ENCODE measurements around the gene TRIP10. TPM values are rescaled to one million over a fixed set of nuclear protein-coding genes. Genes with fewer than 3 reads are reported as not detected.

Gene TRIP10
- total and polyA plus RNA-seq, 10 of the 15 experiments (the other 5 are each of a cell fraction or from before 2014, with no cell fraction given), result 0.79 to 54.5 (median 32.5) TPM

GRCh38 chr19:6706633-6706958 lies 32.9 kb upstream of the TRIP10 start (continued):
- no peak for TF ChIP-seq USF1 (IDR thresholded peaks at IDR 0.05; ENCODE audit: borderline replicate concordance, extremely low read length, insufficient read depth, low read depth, low read length)
- TF ChIP-seq, protein P1, sequence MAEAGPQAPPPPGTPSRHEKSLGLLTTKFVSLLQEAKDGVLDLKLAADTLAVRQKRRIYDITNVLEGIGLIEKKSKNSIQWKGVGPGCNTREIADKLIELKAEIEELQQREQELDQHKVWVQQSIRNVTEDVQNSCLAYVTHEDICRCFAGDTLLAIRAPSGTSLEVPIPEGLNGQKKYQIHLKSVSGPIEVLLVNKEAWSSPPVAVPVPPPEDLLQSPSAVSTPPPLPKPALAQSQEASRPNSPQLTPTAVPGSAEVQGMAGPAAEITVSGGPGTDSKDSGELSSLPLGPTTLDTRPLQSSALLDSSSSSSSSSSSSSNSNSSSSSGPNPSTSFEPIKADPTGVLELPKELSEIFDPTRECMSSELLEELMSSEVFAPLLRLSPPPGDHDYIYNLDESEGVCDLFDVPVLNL (IDR thresholded peaks at IDR 0.05; ENCODE audit: low read depth, low read length), result no peak
- no peak for TF ChIP-seq CBFB (IDR thresholded peaks at IDR 0.05; ENCODE audit: low read depth)
- no peak for TF ChIP-seq WRNIP1 (IDR thresholded peaks at IDR 0.05; ENCODE audit: borderline replicate concordance, low read depth, low read length)

DNA sequence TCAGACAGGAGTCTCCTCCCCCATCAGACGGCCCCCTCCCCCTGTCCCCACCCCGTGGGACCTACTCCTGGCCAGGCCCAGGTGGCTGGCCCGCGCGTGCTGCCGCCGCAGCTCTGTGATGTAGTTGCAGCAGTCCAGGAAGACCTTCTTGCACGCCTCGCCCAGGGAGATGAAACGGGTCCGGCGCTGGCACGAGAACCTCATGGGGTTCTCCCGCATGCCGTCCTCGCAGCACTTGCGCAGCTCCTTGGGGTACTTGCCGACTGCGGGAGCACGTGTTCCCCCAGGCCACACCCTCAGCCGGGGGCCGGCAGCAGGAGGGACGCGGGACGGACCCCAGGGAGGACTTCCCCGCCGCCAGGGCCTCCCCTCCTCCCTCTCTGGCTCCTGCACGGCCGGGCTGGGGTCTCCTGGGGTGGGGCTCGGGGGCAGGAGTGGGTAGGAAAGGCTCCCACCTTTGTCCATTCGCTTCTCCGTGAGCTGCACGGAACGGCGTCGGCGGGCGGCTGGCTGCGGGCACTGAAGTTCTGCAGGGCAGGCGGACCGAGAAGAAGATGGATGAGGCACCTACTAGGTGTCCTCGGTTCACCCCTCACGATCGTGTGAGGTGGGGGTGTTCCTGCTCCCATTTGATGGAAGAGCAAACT lies 32.3 kb upstream of the TRIP10 start:
- no peak overlapping the region for H3K4me3 ChIP-seq
- no peak for ATAC-seq
- no TSS peak for BruUV-seq (replicated peaks)
- ChIA-PET POLR2A (no interaction called here), CTCF (interaction anchor here (0.6 kb wide), 1 partner anchor 19 kb away, joined by 3 read pairs; no protein-coding TSS in a partner anchor), RAD21 (ENCODE audit: unreplicated experiment) (no interaction called here), SMC1A (ENCODE audit: uncharacterized antibody, unreplicated experiment) (no interaction called here)
- FAIRE-seq, result no peak
- no peaks in the 10 kb centered on the region for H3K4me1 ChIP-seq (ENCODE audit: control insufficient read depth, insufficient read depth, low read length)
- 73% methylated on average over 37 of the region's 44 CpGs for WGBS (ENCODE audit: insufficient coverage, insufficient replicate concordance, low lambda C conversion rate, missing lambda C conversion rate)
- no peak overlapping the region for H3K27ac ChIP-seq (ENCODE audit: control insufficient read depth, insufficient read depth)
- DNase-seq (ENCODE audit: low read depth, low spot score), result no peak
- intact Hi-C loops (cut with micrococcal nuclease; ENCODE audit: unreplicated experiment) (no loop called here), in situ Hi-C loops (cut with MboI) (no loop called here)
- H3K27me3 ChIP-seq (replicated peaks in 1 of 2; ENCODE audit: control insufficient read depth in 2 of 2, insufficient read depth in 2 of 2, low read length in 1 of 2), result no peaks in the 10 kb centered on the region; a peak in 2 of 4 replicates
- no peaks in the 10 kb centered on the region for H3K36me3 ChIP-seq (ENCODE audit: control insufficient read depth in 2 of 2, insufficient read depth in 2 of 2, low read length in 1 of 2)
- H3K9ac ChIP-seq (ENCODE audit: control insufficient read depth, insufficient read depth, low read length), result no peak overlapping the region
- no peak overlapping the region for H3K4me2 ChIP-seq (ENCODE audit: control insufficient read depth, insufficient read depth)
- H4K20me1 ChIP-seq (ENCODE audit: control insufficient read depth, insufficient read depth), result no peaks in the 10 kb centered on the region
- no peak overlapping the region for H2AFZ ChIP-seq (ENCODE audit: control insufficient read depth, low read depth, low read length)
- no peaks in the 10 kb centered on the region for H3K9me3 ChIP-seq (replicated peaks; ENCODE audit: control insufficient read depth, insufficient read depth, low read length)
- H3K79me2 ChIP-seq (ENCODE audit: control insufficient read depth, insufficient read depth, low read length), result no peaks in the 10 kb centered on the region
- no peak for TF ChIP-seq KLF5 (IDR thresholded peaks at IDR 0.05; ENCODE audit: partially characterized antibody)
- TF ChIP-seq, protein P2, sequence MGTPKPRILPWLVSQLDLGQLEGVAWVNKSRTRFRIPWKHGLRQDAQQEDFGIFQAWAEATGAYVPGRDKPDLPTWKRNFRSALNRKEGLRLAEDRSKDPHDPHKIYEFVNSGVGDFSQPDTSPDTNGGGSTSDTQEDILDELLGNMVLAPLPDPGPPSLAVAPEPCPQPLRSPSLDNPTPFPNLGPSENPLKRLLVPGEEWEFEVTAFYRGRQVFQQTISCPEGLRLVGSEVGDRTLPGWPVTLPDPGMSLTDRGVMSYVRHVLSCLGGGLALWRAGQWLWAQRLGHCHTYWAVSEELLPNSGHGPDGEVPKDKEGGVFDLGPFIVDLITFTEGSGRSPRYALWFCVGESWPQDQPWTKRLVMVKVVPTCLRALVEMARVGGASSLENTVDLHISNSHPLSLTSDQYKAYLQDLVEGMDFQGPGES (IDR thresholded peaks at IDR 0.05), result no peak
- no peak for TF ChIP-seq RB1 (IDR thresholded peaks at IDR 0.05; ENCODE audit: borderline replicate concordance)
- TF ChIP-seq HDGF (IDR thresholded peaks at IDR 0.05), result no peak
- no peak for TF ChIP-seq IRF4 (IDR thresholded peaks at IDR 0.05; ENCODE audit: low read depth, low read length)
- TF ChIP-seq TAF1 (IDR thresholded peaks at IDR 0.05; ENCODE audit: borderline replicate concordance, low read depth, low read length), result no peak
- TF ChIP-seq, protein P3, sequence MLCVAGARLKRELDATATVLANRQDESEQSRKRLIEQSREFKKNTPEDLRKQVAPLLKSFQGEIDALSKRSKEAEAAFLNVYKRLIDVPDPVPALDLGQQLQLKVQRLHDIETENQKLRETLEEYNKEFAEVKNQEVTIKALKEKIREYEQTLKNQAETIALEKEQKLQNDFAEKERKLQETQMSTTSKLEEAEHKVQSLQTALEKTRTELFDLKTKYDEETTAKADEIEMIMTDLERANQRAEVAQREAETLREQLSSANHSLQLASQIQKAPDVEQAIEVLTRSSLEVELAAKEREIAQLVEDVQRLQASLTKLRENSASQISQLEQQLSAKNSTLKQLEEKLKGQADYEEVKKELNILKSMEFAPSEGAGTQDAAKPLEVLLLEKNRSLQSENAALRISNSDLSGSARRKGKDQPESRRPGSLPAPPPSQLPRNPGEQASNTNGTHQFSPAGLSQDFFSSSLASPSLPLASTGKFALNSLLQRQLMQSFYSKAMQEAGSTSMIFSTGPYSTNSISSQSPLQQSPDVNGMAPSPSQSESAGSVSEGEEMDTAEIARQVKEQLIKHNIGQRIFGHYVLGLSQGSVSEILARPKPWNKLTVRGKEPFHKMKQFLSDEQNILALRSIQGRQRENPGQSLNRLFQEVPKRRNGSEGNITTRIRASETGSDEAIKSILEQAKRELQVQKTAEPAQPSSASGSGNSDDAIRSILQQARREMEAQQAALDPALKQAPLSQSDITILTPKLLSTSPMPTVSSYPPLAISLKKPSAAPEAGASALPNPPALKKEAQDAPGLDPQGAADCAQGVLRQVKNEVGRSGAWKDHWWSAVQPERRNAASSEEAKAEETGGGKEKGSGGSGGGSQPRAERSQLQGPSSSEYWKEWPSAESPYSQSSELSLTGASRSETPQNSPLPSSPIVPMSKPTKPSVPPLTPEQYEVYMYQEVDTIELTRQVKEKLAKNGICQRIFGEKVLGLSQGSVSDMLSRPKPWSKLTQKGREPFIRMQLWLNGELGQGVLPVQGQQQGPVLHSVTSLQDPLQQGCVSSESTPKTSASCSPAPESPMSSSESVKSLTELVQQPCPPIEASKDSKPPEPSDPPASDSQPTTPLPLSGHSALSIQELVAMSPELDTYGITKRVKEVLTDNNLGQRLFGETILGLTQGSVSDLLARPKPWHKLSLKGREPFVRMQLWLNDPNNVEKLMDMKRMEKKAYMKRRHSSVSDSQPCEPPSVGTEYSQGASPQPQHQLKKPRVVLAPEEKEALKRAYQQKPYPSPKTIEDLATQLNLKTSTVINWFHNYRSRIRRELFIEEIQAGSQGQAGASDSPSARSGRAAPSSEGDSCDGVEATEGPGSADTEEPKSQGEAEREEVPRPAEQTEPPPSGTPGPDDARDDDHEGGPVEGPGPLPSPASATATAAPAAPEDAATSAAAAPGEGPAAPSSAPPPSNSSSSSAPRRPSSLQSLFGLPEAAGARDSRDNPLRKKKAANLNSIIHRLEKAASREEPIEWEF (IDR thresholded peaks at IDR 0.05; ENCODE audit: insufficient replicate concordance, low read depth, low read length), result no peak
- no peak for TF ChIP-seq MAX (IDR thresholded peaks at IDR 0.05; ENCODE audit: low read depth, low read length)
- TF ChIP-seq EZH2 (IDR thresholded peaks at IDR 0.05; ENCODE audit: borderline replicate concordance, control insufficient read depth, low read depth, low read length), result no peak
- TF ChIP-seq RAD51 (IDR thresholded peaks at IDR 0.05), result no peak

Measured in GM12878 (cell line).